Neutrophil (primary cell): ENCODE results near the gene MAST4.
"Not testable (repeated sequence)": the region's sequence is repeated elsewhere in the genome, so short reads cannot be mapped to it uniquely, and the experiment has no call there.

Experiments used
- H3K27ac ChIP-seq: fragments of 200-600 bp; sonication (generic); 2 replicates; pipeline ENCODE4 v1.5.1; 2016; ENCODE audit warnings: mild to moderate bottlenecking, moderate library complexity
- H3K27me3 ChIP-seq: fragments of 200-600 bp; sonication (generic); 2 replicates; pipeline ENCODE4 v1.6.0; 2016; ENCODE audit warnings: mild to moderate bottlenecking
- H3K36me3 ChIP-seq: fragments of 200-600 bp; sonication (generic); 2 replicates; pipeline ENCODE4 v1.5.1; 2017
- H3K4me1 ChIP-seq, 2 experiments: fragments of 200-600 bp in 1 of 2; sonication (generic) in 1 of 2; 1 replicate in 1 of 2; 2 replicates in 1 of 2; pipeline versions ENCODE4 v1.5.1 to v1.6.1; 2013 to 2016; ENCODE audit warnings: low read depth in 1 of 2, low read length in 1 of 2, mild to moderate bottlenecking in 1 of 2, moderate library complexity in 1 of 2; ENCODE audit not compliant: control insufficient read depth in 1 of 2, insufficient read depth in 1 of 2
- H3K4me3 ChIP-seq, 2 experiments: fragments of 200-600 bp in 1 of 2; sonication (generic) in 1 of 2; 1 replicate in 1 of 2; 2 replicates in 1 of 2; pipeline ENCODE4 v1.5.1; 2013 to 2016; ENCODE audit warnings: low read depth in 1 of 2, low read length in 1 of 2, mild to moderate bottlenecking in 1 of 2, moderate library complexity in 1 of 2
- H3K9me3 ChIP-seq: fragments of 200-600 bp; sonication (generic); 2 replicates; pipeline ENCODE4 v1.5.1; 2016
- CTCF ChIP-seq: fragments of 200-600 bp; sonication (generic); IDR thresholded peaks from 2 replicates; pipeline ENCODE4 v1.5.1; 2016; ENCODE audit warnings: antibody characterized with exemption

Gene MAST4

GRCh38 chr5:66694036-66694435 is 97.8 kb downstream of the MAST4 start:
- H3K9me3 ChIP-seq = no peaks in the 10 kb centered on the region
- H3K4me1 ChIP-seq = no peaks in the 10 kb centered on the region
- H3K36me3 ChIP-seq = no peaks in the 10 kb centered on the region
- TF ChIP-seq CTCF = no peak
- no peak overlapping the region for H3K27ac ChIP-seq
- no peak overlapping the region for H3K4me3 ChIP-seq
- H3K27me3 ChIP-seq = peaks cover 20% of the 10 kb centered on the region

GRCh38 chr5:66695840-66696239 is 99.6 kb downstream of the MAST4 start:
- H3K36me3 ChIP-seq, H3K9me3 ChIP-seq, H3K27me3 ChIP-seq, H3K4me1 ChIP-seq, H3K4me3 ChIP-seq, H3K27ac ChIP-seq: not testable (repeated sequence)

- no peaks in the 10 kb centered on the region for H3K9me3 ChIP-seq
- H3K4me1 ChIP-seq = no peaks in the 10 kb centered on the region
- no peak overlapping the region for H3K27ac ChIP-seq
- H3K36me3 ChIP-seq = no peaks in the 10 kb centered on the region
- no peak for TF ChIP-seq CTCF
- peaks cover 6% of the 10 kb centered on the region for H3K27me3 ChIP-seq
- H3K4me3 ChIP-seq = no peak overlapping the region
Observed at GRCh38 chr5:66697796-66698564, 101.8 kb downstream of the MAST4 start.

GRCh38 chr5:66701244-66701643 is 105.1 kb downstream of the MAST4 start:
- no peak for TF ChIP-seq CTCF
- Histone ChIP-seq H3K36me3 (no peaks in the 10 kb centered on the region), H3K4me1 (no peaks in the 10 kb centered on the region), H3K4me3 (no peak overlapping the region), H3K9me3 (no peaks in the 10 kb centered on the region), H3K27ac (no peak overlapping the region), H3K27me3 (peaks cover 6% of the 10 kb centered on the region)

- H3K27ac ChIP-seq = no peak overlapping the region
Observed at GRCh38 chr5:66702426-66702825, 106.2 kb downstream of the MAST4 start.

More at GRCh38 chr5:66702426-66702825, 106.2 kb downstream of the MAST4 start:
- Histone ChIP-seq H3K4me3 (no peak overlapping the region), H3K36me3 (no peaks in the 10 kb centered on the region), H3K9me3 (no peaks in the 10 kb centered on the region), H3K4me1 (no peaks in the 10 kb centered on the region), H3K27me3 (peaks cover 6% of the 10 kb centered on the region)
- no peak for TF ChIP-seq CTCF
